CD4-positive, alpha-beta T cell treated with Interleukin-15 for 4 hours (primary cell): ENCODE measurements around the gene INPP4A.
A peak's percentile ranks its signal among the peaks of the same experiment; 100 is the strongest.

ENCODE experiments used
- DNase-seq: peaks from one replicate; pipeline ENCODE4 v3.0.0-alpha.2; 2020; ENCODE audit warnings: low spot score

INPP4A gene

DNA sequence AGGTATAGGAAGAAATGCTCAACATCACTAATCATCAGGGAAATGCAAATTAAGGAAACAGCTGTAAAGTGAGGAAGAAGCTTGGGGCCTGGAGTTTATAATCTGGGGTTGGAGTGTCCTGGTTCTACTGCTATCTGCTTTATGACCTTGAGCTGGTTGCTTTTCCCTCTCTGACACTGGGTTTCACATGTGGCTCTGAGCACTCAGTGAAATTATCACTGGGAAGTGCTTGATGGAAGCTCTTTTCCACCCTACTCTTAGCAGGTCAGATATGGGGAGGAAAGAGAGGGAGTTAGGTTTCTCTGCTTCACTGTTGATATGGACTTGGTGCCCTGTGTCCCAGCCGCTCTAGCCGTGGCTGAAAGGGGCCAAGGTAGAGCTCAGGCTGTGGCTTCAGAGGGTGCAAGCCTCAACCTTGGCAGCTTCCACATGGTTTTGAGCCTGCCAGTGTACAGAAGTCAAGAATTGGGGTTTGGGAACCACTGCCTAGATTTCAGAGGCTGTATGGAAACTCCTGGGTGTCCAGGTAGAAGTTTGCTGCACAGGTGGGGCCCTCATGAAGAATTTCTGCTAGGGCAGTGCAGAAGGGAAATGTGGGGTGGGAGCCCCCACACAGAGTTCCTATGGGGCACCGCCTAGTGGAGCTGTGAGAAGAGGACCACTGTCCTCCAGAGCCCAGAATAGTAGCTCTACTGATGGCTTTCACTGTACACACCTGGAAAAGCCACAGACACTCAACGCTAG lies 52.3 kb downstream of the INPP4A start:
- no peak for DNase-seq

DNA sequence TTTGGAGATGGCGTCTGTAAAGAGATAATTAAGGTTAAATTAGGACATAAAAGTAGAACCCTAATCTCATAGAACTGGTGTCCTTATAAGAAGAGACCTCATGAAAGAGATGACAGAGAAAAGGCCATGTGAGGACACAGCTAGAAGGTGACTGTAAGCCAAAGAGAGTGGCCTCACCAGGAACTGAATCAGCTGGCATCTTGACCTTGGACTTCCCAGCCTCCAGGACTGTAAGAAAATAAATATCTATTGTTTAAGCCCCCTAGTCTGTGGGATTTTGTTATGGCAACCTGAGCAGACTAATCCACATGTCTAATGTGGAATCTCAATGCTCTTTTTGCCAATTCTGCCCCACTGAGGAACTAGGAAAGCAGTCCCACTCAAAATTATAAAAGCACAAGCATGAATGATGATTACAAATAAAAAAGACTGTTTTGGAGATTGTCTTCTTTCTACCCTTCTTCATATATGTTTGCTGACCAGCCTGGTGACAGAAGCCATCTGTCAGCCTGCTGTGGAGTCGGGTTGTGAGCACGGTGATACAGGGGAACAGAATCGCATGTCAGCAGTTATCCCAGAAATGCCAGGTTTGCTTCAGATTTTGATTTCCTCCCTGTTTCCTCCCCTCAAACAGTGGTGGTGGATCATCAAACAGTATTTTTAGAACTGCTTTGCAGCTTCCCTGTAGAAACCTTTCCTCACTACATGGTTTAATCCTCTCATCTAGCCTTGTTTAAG lies 54.2 kb downstream of the INPP4A start:
- DNase-seq, result no peak

DNA sequence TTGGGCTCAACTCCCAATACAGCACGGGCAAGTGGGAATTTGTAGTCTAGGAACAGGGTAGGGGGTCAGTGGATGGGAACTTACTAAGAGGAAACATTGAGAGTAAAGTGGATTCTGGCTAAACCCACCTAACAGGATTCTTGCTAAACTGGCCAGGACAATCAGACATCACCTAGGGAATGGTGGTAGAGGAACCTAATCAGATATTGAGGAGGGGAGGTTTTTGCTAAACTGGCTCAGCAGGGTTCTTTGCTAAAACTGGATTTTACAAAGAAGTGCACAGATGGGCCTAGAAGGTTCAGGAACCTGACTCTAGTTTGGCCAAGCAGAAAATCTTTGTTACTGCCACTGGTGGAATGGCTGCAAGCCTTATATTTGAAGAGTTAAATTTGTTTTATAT lies 55.9 kb downstream of the INPP4A start:
- no peak for DNase-seq

DNA sequence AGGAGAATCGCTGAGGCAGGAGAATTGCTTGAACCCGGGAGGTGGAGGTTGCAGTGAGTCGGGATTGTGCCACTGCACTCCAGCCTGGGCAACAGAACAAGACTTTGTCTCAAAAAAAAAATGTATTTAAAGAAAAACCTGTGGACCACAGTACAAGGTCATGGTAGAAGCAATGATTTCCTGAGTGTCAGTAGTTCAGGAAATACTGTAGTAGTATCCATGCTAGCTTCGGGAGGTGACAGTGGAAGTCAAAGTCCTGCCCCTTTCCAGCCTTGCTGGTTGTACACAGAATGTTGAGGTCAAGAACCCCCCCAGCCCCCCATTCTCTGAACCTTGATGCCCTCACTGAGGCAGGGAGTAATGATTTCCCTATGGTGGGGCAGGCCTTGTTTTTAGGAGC lies 56.6 kb downstream of the INPP4A start:
- no peak for DNase-seq

DNA sequence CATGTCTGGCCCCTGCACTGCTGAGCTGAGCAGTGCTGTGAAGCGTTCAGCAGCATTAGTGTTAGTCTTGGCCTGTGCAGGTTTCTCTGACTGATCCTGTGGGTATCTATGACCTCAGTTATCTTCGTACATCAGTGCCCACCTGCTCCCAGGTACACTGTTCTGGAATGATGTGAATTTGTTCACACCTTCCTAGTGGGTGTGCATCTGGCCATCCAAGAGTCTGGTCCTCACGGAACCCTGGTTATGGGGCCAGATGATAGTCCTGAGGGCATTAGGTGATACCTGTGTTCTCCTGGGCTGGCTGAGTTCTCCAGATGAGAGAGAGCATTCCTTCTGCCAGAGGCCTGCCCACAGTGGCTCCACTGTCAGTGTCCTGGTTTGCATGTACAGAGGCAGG lies 57.2 kb downstream of the INPP4A start:
- DNase-seq, result no peak

DNA sequence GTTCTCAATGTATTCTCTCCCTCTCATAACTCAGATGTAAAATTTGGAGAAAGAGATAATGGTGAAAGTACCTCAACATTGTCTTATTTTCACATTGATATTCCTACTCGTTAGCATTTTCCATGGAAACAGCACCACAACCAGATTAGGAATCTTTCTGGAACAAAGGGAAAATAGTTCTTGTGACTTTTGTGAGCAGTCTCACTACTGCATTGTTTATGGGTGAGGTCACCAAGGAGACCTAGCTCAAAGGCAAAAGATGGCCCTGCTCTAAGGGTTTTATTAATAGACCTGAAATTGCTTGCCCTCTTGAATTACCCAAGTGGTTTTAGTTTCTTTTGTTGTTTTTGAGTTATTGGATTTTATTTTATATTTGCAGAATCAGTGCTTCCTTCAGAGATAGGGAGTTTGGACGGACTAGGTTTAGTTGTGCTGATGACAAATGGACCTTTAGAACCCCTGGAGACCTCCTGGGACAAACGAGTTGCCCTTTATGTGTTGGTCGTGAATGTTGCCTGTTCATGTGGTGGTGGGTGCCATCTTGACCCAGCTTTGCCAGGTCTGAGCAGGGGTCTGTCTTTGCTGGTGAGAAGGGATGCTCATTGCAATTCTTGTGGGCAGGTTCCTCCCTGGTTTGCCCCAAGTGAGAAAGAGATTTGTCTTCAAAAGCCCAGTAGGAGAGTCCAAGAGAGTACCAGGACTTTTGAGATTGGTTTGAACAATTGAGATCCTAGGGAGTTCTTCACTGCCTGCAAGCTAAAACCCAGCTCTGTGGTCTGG lies 58.1 kb downstream of the INPP4A start:
- no peak for DNase-seq

DNA sequence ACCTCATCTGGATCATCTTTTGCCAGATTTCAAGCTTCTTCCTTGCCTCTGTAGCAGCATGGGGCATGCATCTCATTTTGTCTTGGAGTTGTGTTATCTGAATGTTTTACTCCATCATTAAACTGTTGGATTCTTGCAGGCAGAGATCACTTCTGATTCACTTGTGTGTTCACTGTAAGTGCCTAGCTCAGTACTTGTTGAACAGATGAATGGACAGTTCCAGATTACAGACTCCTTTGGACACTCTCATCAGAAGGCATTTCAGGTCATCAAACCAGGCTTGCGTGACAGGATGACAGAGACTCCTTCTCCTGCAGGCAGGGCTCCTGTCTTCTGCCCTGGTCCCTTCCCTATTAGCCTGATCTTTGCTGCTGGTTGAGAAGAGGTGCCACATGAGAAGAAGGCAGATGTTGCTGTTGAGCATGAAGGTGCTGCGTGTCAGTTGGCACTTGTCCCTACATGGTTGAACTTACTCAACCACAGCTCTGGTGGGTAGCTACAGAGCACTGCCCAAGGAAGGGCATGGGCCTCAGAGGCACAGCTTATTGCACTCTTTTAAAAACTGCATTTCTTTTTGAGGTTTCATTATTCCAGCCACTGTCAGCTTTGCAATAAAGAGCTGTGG lies 58.9 kb downstream of the INPP4A start:
- no peak for DNase-seq

DNA sequence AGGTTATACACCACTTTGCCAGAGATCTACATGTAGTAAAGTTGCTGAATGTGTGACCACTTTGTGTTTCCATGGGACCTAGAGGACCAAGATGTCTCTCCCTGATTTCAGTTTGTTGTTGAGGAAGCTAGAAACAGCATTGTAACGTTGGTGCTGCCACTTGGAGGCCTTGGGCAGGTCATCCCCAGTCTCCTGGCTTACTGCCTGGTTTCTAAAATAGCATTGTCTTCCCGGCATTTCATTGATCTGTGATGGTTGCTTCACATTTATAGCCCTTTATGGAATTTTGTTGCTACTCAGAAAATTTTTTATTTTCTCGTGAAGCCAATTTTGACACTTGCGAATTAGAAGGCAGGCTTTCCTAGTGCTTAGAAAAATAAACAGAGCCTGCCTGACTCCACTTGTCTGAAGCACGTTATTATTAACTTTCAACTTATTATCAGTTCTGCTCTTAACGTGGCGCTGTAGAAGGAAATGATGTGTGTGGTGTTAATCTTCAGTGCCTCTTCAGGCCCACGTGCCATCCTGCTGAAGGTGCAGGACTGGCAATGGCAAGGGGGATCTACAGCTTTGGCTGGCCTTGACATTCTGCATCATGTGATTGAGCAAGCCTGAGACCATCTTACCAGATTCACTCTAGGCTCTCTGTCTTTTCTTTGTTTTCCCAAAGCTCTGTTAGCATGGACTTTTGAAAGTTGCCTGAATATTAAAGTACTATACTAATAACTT lies 59.9 kb downstream of the INPP4A start:
- no peak for DNase-seq

DNA sequence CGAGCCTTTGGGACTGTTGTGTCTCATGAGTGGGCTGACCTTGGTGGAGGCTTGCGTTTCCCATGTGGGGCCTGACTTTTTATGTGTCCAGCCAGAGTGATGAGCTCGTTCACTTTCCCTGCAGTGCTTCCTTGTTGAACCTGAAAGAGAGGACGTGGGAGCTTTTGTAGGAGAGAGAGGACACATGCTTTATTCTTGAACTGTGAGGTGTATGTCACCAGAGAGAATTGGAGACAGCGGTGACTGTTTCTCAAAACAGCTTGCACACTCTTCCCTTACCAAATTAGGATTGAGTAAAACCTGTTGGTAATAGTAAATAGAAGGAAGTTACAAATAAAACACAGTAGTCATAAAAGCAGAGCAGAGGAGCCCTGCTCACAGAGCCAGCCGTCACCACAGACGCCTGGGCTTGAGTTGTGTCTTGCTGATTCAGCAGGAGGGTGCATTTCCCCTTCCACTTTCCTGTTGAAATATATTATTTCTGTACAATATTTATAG lies 60.7 kb downstream of the INPP4A start:
- peak; percentile 44 for DNase-seq

DNA sequence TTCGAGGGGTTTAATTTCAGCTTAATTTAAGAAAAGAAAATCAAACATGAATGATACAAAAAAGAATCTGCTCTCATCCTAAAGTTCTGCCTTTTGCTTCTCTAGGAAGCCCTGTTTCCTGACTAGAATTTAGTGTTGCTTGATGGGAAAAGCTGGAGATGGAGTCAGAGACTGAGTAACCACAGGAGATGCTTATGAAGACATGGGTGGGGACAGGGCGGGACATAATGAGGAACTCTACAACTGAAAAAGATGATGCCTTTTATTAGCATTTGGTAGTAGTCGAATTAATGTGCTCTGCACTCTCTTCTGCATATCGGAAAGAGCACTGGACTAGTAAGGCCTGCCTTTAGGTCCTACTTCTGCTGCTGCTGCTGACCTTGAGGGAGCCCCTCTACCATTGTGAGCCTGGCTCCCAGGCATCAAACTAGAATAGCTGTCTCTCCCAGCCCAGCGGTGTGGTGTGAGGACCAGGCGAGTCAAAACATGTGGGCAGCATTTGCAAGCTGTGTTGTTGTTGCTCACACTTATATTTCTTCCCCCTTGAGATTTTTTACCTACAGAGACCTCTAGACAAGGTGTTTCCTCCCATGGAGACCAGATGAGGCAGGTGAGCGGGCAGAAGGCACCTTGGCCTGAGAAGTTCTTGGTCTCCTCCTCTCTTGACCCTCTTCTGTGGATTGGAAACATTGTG lies 61.5 kb downstream of the INPP4A start:
- DNase-seq, result no peak

DNA sequence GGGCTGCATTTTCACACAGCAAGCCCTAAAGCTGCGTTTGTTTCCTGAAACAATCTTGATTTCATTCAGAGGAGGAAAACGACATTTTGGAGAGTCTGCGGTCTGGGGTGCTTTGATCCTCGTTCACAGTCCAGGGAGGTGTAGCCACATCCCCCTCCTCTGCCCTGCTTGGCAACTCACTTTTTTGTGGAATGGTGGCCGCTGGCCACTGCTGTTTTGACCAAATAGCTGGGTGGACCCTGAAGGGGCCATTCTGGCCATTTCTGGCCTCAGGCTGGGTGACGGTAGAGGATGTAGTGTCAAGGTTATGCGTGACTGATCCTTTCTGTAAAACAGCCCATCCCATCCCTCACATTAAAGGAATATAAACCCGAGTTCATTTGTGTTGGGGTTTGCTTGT lies 62.2 kb downstream of the INPP4A start:
- no peak for DNase-seq

DNA sequence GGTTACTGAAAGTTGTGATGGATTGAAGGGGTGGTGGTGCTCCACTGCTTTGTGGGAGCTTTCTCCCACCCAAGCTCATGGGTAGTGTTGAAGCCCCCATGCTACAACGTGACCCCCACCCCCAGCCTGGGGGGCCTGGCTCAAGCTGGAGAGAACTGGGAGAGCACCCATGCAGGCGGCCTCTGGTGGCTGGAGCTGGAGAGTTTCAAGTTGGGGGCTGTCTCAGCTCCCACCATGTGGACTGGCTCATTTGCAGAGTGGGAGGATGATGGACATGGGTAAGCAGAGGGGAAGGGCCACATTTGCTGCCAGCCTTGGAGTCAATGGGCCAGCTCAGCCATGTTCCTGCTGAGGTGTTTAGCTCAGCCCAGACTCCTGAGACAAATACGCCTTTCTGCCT lies 62.8 kb downstream of the INPP4A start:
- no peak for DNase-seq

DNA sequence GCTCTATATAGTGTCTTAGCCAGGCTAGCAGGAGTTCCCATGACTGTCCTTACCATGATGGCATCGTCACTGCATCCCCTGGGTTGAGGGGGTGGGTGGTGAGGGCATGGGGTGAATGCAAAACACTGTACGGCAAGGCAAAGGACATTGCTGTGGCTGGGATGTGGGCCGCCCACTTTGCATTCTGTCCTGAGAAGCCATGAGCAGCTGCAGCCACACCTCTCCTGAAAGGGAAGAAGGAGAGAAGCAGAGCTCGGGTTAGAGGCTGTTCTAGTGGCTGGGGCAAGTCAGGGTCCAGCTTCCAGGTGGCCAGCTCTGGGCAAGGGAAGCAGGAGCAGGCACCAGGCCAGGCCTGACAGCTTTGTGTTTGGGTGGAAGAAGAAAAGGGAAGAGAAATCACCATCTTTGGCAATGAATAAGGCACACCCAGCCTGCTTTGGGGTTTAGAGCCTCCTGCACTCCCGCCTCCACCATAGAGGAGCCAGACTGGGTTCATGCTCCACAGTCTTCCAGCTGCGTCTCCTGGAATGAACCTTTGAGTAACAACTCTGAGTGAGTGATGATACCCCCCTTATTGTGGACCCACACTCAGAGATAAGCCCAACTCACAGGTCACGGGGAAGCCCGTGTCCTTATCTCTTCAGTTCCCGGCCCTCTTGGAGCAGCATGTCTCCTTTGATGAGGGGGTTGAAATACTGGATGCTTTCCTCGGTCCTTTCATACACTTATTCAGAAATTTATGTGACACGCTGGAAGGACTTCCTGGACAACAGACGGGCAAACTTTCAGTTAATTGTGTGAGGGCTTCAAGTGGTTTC lies 63.4 kb downstream of the INPP4A start:
- DNase-seq, result no peak

DNA sequence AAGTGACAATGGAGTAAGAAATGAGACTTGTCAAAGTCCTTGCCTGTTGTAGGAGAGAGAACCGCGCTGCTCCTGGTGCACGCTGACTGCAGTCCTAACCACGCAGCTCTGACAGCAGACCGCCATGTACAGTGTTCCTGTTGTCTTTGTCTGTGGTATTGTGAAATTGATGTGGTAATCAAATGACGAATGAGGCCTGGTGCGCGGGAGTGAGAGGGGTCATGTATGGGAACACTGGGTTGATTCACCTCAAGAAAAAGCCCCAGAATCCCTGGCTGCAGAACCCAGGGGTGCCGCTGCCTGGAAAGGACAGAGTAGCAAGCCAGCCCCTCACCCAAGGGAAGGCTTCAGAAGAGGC lies 64.0 kb downstream of the INPP4A start:
- peak; percentile 40 for DNase-seq

DNA sequence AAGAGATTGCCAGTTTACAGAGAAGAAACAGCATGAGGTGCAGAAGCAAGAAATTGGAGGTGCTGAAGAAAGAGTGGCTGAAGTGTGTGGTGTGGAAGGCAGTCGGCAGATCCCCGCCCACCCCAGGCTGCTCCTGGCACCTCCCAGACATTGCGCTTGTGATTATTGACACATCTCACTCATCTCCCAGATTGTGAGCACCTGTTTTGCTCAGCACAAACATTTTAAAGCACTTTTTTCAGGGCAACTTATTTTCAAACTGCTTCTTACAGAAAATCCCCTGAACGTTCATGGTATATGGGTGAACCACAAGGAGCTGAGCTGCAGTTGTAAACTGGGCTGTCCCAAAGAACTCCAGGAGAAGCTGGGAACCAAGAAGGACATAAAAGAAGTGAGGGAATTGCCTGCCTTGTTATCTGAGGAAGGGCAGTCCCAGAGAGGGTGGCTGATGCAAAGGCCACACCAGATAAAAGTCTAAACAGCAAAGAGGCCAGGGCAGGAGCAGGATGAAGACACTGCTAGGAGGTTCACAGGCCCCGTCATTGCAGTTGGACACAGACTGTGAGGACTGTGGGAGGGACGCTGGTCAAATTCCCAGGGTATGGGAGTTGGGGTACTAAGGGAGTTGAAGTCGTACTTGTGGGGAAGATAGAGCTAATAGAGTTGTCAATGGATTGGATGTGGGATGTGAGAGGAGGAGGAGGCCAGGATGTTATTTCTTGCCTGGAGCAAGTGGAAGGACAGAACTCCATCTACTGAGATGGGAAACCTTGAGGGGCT lies 65.1 kb downstream of the INPP4A start:
- no peak for DNase-seq

DNA sequence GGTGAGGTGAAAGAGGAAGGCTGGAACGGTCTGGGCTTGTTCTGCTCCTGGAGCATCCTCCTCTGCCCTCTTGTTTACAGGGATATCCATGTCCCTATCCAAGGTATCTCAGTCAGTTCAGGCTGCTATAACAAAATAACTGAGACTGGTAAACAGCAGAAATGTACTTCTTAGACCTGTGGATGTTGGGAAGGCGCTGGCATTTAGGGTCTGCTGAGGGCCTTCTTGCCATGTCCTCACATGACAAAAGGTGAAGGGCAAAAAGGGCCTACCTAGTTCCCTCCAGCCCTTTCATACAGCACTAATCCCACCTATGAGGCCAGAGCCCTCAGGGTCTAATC lies 65.6 kb downstream of the INPP4A start:
- no peak for DNase-seq

DNA sequence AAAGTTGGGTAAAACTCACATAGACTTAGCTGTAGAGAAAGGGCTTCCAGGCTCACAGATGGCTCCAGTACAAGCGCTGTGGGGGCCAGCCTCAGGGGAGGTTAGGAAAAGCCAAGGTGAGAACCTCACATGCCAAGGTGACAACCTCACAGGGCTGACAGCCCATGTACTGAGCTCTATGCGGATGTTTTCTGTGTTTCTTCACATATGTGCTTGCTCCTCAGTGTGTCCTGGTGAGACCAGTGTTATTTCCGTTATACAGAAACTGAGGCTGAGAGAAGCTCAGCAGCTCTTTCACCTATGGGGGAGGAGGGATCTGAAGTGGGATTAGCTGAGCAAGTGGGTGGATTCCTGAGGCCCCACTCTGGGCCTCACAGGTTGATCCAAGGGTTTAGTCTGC lies 67.3 kb downstream of the INPP4A start:
- DNase-seq, result no peak

DNA sequence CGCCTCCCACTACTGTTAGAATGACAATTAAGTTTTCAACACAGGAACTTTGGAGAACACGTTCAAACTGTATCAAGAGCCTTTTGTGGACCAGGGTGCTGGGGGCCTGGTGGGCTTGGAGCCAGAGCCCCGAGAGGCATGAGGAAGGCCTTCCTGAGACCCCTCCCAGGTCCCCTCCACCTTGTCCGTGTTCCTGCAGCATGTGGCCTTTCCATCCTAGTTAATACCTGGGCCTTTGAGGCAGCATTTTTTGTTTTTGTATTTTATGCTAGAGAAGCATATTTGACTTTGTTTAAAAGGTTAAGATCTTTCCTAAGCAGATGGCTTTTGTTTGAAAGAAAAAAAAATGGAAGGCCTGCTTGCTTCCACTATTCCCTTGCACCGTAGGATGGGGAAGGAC lies 68.0 kb downstream of the INPP4A start:
- DNase-seq, result no peak

DNA sequence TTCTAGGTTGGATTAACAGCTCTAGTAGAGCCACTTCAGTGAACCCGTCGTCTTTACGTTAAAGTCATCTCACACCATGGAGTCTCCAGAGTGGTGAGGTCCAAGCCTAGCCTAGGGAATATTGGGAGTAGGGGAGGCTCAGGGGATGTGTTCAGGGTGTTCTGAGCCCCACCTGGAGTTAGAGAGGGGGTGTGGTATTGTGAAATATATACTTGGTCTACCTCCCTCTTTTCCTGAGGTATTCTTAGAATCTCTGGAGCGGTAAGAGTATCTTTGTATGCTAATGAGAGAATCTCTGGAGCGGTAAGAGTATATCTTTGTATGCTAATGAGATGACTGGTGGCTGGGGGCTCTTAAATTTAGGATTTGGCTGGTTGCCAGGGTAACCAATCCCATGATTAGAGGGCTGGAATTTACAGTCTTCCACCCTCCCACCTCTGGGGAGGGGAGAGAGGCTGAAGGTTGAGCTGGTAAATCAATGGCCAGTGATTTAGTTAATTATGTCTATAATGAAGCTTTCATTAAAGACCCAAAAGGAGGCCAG lies 69.5 kb downstream of the INPP4A start:
- DNase-seq, result no peak
